ENCODE data around the gene ANKRD35. TPM values are rescaled to one million over a fixed set of nuclear protein-coding genes. Genes with fewer than 3 reads are reported as not detected.

The ANKRD35 gene
- total and polyA plus RNA-seq, 9 of the 15 experiments (the other 6 are each of a cell fraction or from before 2014, with no cell fraction given), result 0.07 to 0.14 (median 0.07) TPM; not detected in 5

DNA sequence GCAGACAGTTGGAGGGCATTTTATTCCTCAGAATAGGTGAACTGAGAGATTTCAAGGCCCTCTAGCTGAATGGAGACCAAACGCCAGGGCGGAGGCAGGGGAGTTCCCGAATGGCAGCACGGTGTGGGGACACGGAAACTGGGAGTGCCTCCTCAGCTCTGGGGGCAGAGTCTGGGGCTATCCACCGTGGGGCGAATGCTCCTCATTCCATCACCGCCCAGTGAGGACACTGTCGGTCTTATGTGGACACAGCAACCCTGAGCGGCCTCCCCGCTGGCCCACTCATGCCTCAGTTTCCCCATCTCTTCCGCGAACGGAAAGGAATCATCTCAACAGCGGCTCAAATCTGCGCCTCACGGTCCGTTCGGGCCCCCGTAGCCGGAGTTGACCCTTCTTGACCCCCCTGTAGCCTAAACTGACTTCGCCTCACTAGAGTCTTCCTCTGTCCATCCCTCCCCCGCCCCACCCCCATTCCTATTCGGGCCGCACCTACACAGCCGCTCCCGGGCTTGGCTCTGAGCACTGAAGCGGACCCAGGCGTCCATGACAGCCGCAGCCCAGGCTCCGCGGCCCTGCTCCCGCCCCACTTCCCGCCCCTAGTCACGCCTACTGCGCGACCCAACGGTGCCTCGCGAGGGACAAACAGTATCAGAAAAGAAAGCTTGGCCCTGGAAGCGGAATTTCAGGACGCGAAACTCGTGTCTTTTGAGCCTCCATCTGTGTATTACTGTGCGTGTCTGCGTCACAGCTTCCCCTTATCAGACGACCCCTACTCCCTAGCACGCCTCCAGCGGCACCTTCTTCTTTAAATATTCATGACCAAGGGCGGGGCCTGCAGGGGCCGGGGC is 32.7 kb upstream of the ANKRD35 start, which contains the start of gene PEX11B (continued):
- TF ChIP-seq OTX1 (CRISPR knock-in tag; IDR thresholded peaks at IDR 0.05) (no peak), VEZF1 (CRISPR knock-in tag; IDR thresholded peaks at IDR 0.05) (peak; percentile 39; the same call in 1 of the 2 replicates), ZBTB7A (IDR thresholded peaks at IDR 0.05; ENCODE audit: borderline replicate concordance, control insufficient read depth, low read depth, low read length) (peak; percentile 9; the same call in 1 of the 2 replicates), TEAD1 (CRISPR knock-in tag; IDR thresholded peaks at IDR 0.05) (no peak), CREB3 (tag; conservative IDR thresholded peaks at IDR 0.05; ENCODE audit: low read depth) (no peak), ZNF740 (CRISPR knock-in tag; IDR thresholded peaks at IDR 0.05) (no peak), ZNF740 (tag; IDR thresholded peaks at IDR 0.05) (no peak), HEY1 (CRISPR knock-in tag; IDR thresholded peaks at IDR 0.05; ENCODE audit: borderline replicate concordance) (no peak), TEAD2 (tag; IDR thresholded peaks at IDR 0.05) (no peak), HMG20B (CRISPR knock-in tag; IDR thresholded peaks at IDR 0.05) (no peak), ZNF785 (CRISPR knock-in tag; IDR thresholded peaks at IDR 0.05) (no peak), ELF2 (CRISPR knock-in tag; IDR thresholded peaks at IDR 0.05) (no peak), U2AF2 (optimal IDR thresholded peaks at IDR 0.05; ENCODE audit: low read depth, low read length) (no peak), RAD51 (IDR thresholded peaks at IDR 0.05; ENCODE audit: borderline replicate concordance, low read depth) (no peak; the same call in 1 of the 2 replicates), CBX5 (IDR thresholded peaks at IDR 0.05; ENCODE audit: borderline replicate concordance, low read depth) (no peak), ETV6 (IDR thresholded peaks at IDR 0.05; ENCODE audit: borderline replicate concordance in 1 of 2, low read depth in 2 of 2, low read length in 1 of 2) (no peak), ETV6 (CRISPR knock-in tag; IDR thresholded peaks at IDR 0.05; ENCODE audit: borderline replicate concordance) (no peak)
- TF ChIP-seq, protein P1, sequence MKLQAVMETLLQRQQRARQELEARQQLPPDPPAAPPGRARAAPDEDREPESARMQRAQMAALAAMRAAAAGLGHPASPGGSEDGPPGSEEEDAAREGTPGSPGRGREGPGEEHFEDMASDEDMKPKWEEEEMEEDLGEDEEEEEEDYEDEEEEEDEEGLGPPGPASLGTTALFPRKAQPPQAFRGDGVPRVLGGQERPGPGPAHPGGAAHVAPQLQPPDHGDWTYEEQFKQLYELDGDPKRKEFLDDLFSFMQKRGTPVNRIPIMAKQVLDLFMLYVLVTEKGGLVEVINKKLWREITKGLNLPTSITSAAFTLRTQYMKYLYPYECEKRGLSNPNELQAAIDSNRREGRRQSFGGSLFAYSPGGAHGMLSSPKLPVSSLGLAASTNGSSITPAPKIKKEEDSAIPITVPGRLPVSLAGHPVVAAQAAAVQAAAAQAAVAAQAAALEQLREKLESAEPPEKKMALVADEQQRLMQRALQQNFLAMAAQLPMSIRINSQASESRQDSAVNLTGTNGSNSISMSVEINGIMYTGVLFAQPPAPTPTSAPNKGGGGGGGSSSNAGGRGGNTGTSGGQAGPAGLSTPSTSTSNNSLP (IDR thresholded peaks at IDR 0.05; ENCODE audit: borderline replicate concordance, low read depth, low read length), result no peak
- TF ChIP-seq, protein P2, sequence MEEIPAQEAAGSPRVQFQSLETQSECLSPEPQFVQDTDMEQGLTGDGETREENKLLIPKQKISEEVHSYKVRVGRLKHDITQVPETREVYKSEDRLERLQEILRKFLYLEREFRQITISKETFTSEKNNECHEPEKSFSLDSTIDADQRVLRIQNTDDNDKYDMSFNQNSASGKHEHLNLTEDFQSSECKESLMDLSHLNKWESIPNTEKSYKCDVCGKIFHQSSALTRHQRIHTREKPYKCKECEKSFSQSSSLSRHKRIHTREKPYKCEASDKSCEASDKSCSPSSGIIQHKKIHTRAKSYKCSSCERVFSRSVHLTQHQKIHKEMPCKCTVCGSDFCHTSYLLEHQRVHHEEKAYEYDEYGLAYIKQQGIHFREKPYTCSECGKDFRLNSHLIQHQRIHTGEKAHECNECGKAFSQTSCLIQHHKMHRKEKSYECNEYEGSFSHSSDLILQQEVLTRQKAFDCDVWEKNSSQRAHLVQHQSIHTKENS (CRISPR knock-in tag; IDR thresholded peaks at IDR 0.05), result no peak
